Retinal pigment epithelial cell (primary cell): ENCODE measurements around the gene ATP1B4.

ENCODE experiments used
- DNase-seq: peaks from one replicate; pipeline ENCODE4 v3.0.0-alpha.2; 2010; ENCODE audit warnings: low read depth
- H3K4me3 ChIP-seq: 2 replicates; pipeline ENCODE4 v1.5.1; 2011; ENCODE audit warnings: mild to moderate bottlenecking, low read length, control low read depth, moderate library complexity
- TF ChIP-seq, protein P1 (sequence below): conservative IDR thresholded peaks from 2 replicates; pipeline ENCODE4 v1.5.1; 2011; ENCODE audit warnings: low read depth, low read length, control low read depth, inconsistent platforms

The ATP1B4 gene

DNA sequence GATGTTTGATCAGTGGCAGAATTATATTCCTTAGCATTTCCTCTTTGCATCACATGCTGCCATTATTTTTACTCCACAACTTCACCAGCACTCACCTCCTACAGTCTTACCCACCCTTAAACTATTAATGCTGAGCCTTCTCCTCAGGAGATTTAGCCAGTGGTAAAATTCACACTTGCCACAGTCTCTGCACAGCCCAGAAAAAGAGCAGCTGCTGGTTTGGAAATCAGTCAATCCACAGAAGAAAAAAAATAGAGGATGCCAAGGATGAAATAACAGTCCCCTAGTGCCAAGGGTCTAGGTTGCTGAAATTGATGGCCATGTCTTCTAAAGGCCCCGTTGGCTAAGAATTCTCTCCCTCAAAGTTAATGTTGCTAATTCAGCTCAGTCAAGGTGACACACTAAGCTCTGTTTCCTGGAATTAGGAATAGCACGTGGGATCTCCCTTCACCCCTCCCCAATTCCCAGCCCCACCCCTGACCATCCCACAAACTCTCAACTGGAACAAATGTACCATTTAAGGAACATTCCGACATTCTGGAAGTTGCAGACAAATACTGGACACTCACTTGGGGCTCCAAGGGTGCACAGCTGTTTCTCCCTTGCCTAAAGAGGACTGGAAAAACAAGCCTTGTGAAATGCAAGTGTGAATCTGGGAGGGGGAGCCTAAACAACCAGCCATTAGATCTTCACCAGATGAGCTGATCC lies 5.7 kb downstream of the ATP1B4 start:
- TF ChIP-seq, protein P1, sequence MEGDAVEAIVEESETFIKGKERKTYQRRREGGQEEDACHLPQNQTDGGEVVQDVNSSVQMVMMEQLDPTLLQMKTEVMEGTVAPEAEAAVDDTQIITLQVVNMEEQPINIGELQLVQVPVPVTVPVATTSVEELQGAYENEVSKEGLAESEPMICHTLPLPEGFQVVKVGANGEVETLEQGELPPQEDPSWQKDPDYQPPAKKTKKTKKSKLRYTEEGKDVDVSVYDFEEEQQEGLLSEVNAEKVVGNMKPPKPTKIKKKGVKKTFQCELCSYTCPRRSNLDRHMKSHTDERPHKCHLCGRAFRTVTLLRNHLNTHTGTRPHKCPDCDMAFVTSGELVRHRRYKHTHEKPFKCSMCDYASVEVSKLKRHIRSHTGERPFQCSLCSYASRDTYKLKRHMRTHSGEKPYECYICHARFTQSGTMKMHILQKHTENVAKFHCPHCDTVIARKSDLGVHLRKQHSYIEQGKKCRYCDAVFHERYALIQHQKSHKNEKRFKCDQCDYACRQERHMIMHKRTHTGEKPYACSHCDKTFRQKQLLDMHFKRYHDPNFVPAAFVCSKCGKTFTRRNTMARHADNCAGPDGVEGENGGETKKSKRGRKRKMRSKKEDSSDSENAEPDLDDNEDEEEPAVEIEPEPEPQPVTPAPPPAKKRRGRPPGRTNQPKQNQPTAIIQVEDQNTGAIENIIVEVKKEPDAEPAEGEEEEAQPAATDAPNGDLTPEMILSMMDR: no peak
- H3K4me3 ChIP-seq: no peak overlapping the region
- no peak for DNase-seq

DNA sequence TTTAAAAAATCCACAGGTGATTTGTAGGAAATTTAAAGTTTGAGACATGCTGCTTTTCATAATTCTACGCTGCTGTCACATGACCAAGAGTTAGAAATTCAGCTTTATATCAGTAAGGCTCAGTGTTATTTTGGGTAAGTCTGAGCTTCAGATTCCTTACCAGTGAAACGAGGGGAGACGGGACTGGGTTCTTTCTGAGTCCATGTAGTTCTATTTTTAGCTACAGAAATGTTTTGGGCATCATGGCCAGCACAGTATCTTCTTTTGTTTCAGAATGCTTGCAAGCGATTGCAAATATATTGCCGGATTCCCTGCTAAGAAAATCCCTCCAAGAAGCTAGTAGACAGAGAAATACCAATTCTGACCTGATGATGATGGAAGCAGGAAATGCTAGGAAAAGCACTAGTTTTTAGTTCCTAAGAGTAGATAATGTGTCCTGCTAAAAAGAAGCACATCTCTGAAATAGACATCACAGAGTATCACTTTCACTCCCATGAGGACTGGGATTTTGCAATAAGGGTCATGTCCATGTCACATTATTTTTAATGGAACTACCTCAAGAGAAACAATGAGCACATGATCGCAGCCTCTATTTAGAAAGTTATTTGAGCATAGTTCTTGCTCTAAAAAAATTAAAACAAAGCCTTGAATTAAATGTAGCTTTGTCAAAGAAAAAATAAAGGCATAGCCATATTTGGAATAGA lies 10.9 kb downstream of the ATP1B4 start:
- H3K4me3 ChIP-seq: no peak overlapping the region

DNA sequence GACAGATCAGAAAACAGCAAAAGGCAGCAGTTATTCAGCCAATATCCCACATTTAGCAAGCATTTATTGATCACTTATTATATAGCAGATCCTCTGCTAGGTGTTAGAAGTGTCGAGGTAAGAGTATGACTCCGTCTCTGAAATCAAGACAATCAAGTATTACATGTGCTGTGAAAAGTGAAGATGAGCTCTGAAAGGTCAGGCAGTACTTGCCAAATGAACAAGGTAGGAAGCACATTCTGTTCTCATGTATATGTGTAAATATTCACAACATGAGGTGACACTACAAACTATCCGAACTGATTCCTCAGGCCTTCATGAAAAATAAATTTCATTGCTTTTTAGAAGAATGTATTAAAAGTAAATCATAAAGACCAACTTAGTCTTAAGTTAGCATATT lies 15.3 kb downstream of the ATP1B4 start:
- DNase-seq: no peak
- TF ChIP-seq, protein P1: no peak

More for the DNA sequence above, 10.9 kb downstream of the ATP1B4 start:
- no peak for DNase-seq
- TF ChIP-seq, protein P1: no peak

DNA sequence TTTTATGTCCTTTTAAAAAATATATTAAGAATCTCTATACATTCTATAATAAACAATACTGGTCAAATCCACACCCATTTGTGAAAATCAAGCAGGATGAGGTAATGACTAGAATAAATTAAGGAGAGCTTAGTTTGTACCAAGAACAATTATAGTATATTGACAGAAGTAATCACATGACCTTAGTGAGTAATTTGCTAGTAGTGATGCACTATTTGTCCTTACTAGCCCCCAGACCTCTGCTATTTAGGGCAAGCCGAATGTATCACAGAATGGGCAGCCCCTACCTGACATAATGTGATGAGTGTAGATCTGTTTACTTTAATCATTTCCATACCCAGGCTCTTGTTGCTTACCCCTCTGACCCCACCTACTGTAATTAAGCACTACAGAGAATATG lies 15.8 kb downstream of the ATP1B4 start:
- no peak overlapping the region for H3K4me3 ChIP-seq
- DNase-seq: no peak
- TF ChIP-seq, protein P1: no peak

More for the DNA sequence above, 15.3 kb downstream of the ATP1B4 start:
- no peak overlapping the region for H3K4me3 ChIP-seq

DNA sequence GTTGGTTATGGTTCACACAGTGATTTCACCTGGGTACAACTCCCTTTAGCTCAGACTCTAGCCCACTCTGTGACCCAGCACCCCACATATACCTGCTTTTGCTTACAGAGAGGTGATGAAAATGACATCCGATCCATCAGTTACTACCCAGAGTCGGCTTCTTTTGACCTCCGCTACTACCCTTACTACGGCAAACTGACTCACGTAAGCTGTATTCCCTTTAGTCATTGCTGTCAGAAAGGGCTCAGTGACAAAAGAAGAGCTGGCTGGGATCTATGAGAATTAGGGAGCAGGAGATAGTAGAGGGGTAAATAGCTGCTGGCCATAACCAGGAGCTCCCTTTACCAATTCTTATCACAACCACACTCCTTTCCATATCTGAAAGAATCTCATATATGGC lies 16.7 kb downstream of the ATP1B4 start:
- H3K4me3 ChIP-seq: no peak overlapping the region
- TF ChIP-seq, protein P1: no peak
- DNase-seq: no peak

DNA sequence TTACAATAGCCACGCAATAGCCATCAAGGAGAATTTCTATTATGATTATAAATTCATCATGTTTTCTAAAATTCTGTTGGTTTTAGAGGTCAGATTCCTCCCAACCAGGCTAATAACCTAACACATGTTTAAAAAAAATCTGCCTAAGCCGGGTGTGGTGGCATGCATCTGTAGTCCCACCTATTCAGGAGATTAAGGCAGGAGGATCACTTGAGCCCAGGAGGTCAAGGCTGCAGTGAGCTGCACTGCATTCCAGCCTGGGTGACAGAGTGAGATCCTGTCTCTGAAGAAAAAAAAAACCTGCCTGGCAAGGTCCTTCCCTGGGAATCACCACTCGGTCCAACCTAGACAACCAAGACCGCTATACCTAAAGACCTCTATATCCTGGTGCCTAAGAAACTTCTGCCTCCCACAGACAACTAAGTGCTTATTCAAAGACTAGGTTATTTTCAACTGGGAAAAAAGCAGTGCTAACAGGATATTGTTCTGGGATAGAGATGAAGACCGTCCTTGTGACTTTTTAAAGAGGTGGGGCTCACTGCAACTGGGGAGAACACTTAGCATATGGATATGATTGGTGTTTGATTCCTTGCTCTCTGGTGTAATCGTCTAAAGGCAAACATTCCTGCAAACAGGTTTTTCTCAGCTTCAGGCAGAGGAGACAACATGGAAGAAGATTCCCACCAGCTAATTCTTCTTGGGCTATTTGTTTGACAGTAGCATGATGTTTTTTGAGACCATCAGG lies 18.2 kb downstream of the ATP1B4 start:
- H3K4me3 ChIP-seq: no peak overlapping the region
- DNase-seq: no peak
- TF ChIP-seq, protein P1: no peak
